Measurements from ENCODE around the gene ANXA4.
"Not testable (repeated sequence)": the region's sequence is repeated elsewhere in the genome, so short reads cannot be mapped to it uniquely, and the experiment has no call there.

The ANXA4 gene

DNA sequence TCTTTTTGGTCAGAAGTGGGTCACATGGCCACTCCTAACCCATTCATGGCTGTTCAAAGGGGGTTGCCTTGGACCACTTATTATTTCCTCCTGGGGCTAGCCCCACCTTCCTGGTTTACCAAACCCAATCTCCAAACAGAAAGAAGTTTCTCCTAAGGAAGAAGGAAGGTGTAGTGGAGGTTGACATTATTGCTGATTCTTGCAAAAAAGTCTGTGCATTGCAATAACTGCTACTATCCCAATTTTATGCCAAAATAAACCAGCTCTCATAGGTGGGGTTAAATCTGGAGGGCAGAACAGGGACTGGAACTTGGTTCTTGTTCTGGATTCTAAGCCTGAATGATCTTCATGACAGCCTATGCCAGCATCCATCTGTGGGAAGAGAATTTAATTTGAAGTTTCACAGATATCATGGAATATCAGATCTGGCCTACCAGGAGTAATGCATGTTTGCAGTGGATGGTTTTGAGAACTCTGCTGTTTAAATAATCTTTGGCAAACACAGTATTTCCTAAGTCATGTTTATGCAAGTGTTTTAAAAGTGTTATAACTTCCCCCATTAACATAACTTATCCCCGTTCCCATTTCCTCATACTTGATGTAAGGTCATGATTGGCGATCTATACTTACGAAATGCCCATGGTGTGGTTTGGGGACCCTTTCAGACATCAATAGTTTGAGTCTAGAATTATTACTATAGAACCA is 11.9 kb downstream of the ANXA4 start:
- no peaks in the 10 kb centered on the region for H3K27me3 Mint-ChIP-seq
- peaks cover 70% of the 10 kb centered on the region for H3K4me1 Mint-ChIP-seq (ENCODE audit: low read depth)
- no peak overlapping the region for H3K4me3 Mint-ChIP-seq
- peaks cover 67% of the 10 kb centered on the region for H3K36me3 Mint-ChIP-seq (ENCODE audit: low read depth)
- H3K9me3 Mint-ChIP-seq, result no peaks in the 10 kb centered on the region
- H3K27ac Mint-ChIP-seq, result peak overlapping the region; percentile 43
- intact Hi-C loops (cut with micrococcal nuclease), result no loop called here

DNA sequence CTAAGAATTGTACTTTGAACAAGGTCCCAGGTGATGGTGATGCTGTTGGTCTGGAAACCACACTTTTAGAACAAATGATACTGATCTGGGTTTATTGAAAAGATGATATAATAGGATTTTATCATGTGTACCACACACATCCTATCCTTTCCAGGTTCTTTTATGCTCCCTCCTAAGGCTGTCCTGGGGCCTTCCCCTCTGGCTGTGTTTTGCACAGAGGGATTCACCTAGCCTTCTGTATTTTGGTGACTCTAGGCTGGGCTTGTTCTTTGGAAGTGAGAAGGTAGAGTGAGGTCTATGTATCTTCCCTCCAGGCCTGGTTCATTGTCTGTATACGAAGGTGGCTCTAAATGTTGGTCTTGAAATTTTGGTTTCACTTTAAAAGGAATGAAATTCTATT is 12.7 kb downstream of the ANXA4 start:
- intact Hi-C loops (cut with micrococcal nuclease), result no loop called here
- Mint-ChIP-seq H3K9me3 (no peaks in the 10 kb centered on the region), H3K4me1 (ENCODE audit: low read depth) (peaks cover 61% of the 10 kb centered on the region), H3K27me3 (no peaks in the 10 kb centered on the region), H3K36me3 (ENCODE audit: low read depth) (peaks cover 62% of the 10 kb centered on the region), H3K4me3 (no peak overlapping the region), H3K27ac (peak overlapping the region; percentile 29)

DNA sequence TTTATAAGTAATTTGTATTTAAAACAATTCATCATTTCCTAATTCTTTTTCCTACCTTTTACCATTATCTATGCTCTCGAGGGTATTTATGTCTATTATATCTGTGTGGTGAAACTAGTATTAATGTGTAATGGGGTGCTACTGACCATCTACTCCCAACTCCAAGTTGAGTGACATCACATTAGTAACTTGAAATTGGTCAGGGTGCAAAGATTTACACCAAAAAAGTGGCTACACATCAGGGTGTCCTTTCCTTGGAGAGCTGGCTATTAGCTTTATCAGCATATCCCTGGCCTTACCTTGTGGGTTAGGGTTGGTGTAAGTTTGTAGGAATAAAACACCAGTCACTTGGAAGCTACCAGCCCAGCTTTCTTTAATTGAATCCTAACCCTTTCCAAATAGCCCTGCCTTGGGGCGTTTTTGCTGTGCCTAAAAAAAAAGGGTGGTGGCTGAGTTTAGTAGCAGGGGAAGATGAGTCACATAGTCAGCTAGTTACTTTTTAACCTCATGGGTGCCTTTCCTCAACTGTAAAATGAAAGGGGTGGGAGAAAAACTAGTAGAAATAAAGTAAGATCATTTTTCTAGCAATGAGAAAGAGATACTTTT is 14.0 kb downstream of the ANXA4 start:
- Mint-ChIP-seq H3K9me3 (no peaks in the 10 kb centered on the region), H3K36me3 (ENCODE audit: low read depth) (peaks cover 55% of the 10 kb centered on the region), H3K27me3 (no peaks in the 10 kb centered on the region), H3K4me1 (ENCODE audit: low read depth) (peaks cover 52% of the 10 kb centered on the region), H3K27ac (peak overlapping the region; percentile 68), H3K4me3 (no peak overlapping the region)
- intact Hi-C loops (cut with micrococcal nuclease), result no loop called here

DNA sequence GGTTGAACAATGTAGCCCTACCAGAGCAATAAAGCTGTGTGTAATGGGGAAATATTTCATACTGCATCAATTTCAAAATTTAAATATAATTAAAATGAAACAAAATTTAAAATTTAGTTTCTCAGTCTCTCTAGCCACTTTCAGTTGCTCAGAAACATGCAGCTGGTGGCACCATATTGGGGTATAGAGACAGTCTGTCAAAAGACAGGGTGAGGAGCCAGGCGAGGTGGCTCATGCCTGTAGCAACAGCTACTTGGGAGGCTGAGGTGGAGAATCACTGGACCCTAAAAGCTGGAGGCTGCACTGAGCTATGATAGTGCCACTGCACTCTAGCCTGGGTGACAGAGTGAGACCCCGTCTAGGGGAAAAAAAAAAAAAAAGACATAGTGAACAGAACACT is 20.1 kb downstream of the ANXA4 start:
- Mint-ChIP-seq H3K36me3 (ENCODE audit: low read depth) (peaks cover 74% of the 10 kb centered on the region), H3K27ac (peak overlapping the region; percentile 85), H3K9me3 (no peaks in the 10 kb centered on the region), H3K27me3 (no peaks in the 10 kb centered on the region), H3K4me3 (no peak overlapping the region), H3K4me1 (ENCODE audit: low read depth) (peaks cover 40% of the 10 kb centered on the region)
- intact Hi-C loops (cut with micrococcal nuclease), result no loop called here

GRCh38 chr2:69762513-69763494 is 20.9 kb downstream of the ANXA4 start:
- Mint-ChIP-seq H3K4me3 (peak overlapping the region; percentile 42), H3K36me3 (ENCODE audit: low read depth) (peaks cover 73% of the 10 kb centered on the region), H3K9me3 (no peaks in the 10 kb centered on the region), H3K27ac (peak overlapping the region; percentile 85), H3K4me1 (ENCODE audit: low read depth) (peaks cover 46% of the 10 kb centered on the region), H3K27me3 (no peaks in the 10 kb centered on the region)
- intact Hi-C loops (cut with micrococcal nuclease), result no loop called here

- H3K9me3 Mint-ChIP-seq; H3K27me3 Mint-ChIP-seq; intact Hi-C loops (cut with micrococcal nuclease); H3K4me3 Mint-ChIP-seq: not testable (repeated sequence)
- Mint-ChIP-seq H3K4me1 (ENCODE audit: low read depth) (peaks cover 55% of the 10 kb centered on the region), H3K27ac (peak overlapping the region; percentile 85), H3K36me3 (ENCODE audit: low read depth) (peaks cover 72% of the 10 kb centered on the region)
Observed at GRCh38 chr2:69763831-69764230, 21.9 kb downstream of the ANXA4 start.

DNA sequence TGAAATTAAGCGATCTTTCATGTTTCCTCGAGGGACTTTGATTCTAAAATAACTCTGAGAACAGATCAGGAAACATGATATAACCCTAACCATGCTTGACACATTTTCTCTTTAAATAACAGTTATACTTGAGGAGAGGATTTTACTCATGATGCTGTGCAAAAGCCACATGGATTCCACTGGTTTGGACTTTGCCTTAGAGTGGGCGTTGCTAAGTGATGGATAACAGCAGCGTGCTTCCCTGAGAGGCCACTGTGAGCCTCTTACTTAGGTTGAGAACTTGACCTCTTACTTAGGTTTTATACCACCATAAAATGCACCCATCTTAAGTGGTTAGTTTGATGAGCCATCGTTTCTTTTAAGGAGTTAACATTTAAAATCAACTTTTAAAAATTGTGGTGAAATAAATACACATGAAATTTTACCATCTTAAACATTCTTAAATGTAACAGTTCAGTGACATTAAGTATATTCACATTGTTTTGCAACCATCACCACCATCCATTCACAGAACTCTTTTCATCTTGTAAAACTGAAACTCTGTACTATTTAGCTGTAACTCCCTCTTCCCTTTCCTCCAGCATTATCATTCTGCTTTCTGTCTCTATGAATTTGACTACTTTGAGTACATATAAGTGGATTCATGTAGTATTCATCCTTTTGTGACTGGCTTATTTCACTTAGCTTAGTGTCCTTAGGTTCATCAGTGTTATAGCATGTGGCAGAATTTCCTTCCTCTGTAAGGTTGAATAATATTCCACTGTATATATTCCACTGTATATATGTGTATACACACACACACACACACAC is 22.6 kb downstream of the ANXA4 start:
- no peaks in the 10 kb centered on the region for H3K27me3 Mint-ChIP-seq
- peak overlapping the region; percentile 74 for H3K27ac Mint-ChIP-seq
- peaks cover 61% of the 10 kb centered on the region for H3K4me1 Mint-ChIP-seq (ENCODE audit: low read depth)
- peaks cover 69% of the 10 kb centered on the region for H3K36me3 Mint-ChIP-seq (ENCODE audit: low read depth)
- intact Hi-C loops (cut with micrococcal nuclease), result no loop called here
- no peaks in the 10 kb centered on the region for H3K9me3 Mint-ChIP-seq
- H3K4me3 Mint-ChIP-seq, result no peak overlapping the region

GRCh38 chr2:69765096-69765380 is 23.1 kb downstream of the ANXA4 start:
- Mint-ChIP-seq H3K9me3 (no peaks in the 10 kb centered on the region), H3K36me3 (ENCODE audit: low read depth) (peaks cover 65% of the 10 kb centered on the region), H3K27me3 (no peaks in the 10 kb centered on the region), H3K4me3 (no peak overlapping the region), H3K4me1 (ENCODE audit: low read depth) (peaks cover 66% of the 10 kb centered on the region), H3K27ac (peak overlapping the region; percentile 74)
- intact Hi-C loops (cut with micrococcal nuclease), result no loop called here

DNA sequence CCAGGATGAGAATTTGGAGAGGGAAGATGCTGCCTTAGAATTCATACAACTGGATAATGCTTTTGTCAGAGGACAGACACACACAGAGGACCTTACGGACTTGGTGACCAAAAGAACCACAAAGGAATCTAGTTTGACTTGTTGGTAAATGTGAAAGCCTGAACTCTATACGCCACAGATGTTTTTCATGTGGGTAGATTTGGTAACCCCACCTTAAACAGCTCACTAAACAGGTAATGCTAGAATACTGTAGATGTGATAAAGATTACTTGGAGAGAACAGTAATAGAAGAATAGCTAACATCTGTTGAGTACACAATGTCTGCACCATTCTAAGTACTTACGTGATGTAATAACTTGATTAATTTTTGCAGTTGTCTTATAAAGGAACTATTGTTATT is 24.1 kb downstream of the ANXA4 start:
- intact Hi-C loops (cut with micrococcal nuclease), result no loop called here
- H3K9me3 Mint-ChIP-seq, result no peaks in the 10 kb centered on the region
- no peak overlapping the region for H3K4me3 Mint-ChIP-seq
- peak overlapping the region; percentile 74 for H3K27ac Mint-ChIP-seq
- H3K36me3 Mint-ChIP-seq (ENCODE audit: low read depth), result peaks cover 63% of the 10 kb centered on the region
- no peaks in the 10 kb centered on the region for H3K27me3 Mint-ChIP-seq
- H3K4me1 Mint-ChIP-seq (ENCODE audit: low read depth), result peaks cover 72% of the 10 kb centered on the region

GRCh38 chr2:69767034-69767433 is 25.1 kb downstream of the ANXA4 start:
- H3K9me3 Mint-ChIP-seq, result no peaks in the 10 kb centered on the region
- peaks cover 77% of the 10 kb centered on the region for H3K4me1 Mint-ChIP-seq (ENCODE audit: low read depth)
- no peaks in the 10 kb centered on the region for H3K27me3 Mint-ChIP-seq
- intact Hi-C loops (cut with micrococcal nuclease), result no loop called here
- peak overlapping the region; percentile 43 for H3K27ac Mint-ChIP-seq
- peaks cover 59% of the 10 kb centered on the region for H3K36me3 Mint-ChIP-seq (ENCODE audit: low read depth)
- no peak overlapping the region for H3K4me3 Mint-ChIP-seq

GRCh38 chr2:69768235-69768634 is 26.3 kb downstream of the ANXA4 start:
- Mint-ChIP-seq H3K9me3 (no peaks in the 10 kb centered on the region), H3K4me1 (ENCODE audit: low read depth) (peaks cover 80% of the 10 kb centered on the region), H3K27me3 (no peaks in the 10 kb centered on the region), H3K4me3 (no peak overlapping the region), H3K27ac (peak overlapping the region; percentile 87), H3K36me3 (ENCODE audit: low read depth) (peaks cover 53% of the 10 kb centered on the region)
- intact Hi-C loops (cut with micrococcal nuclease), result no loop called here

- Mint-ChIP-seq H3K27me3 (no peaks in the 10 kb centered on the region), H3K9me3 (no peaks in the 10 kb centered on the region), H3K4me1 (ENCODE audit: low read depth) (peaks cover 78% of the 10 kb centered on the region), H3K36me3 (ENCODE audit: low read depth) (peaks cover 49% of the 10 kb centered on the region), H3K4me3 (no peak overlapping the region), H3K27ac (peak overlapping the region; percentile 87)
- intact Hi-C loops (cut with micrococcal nuclease), result no loop called here
Observed at GRCh38 chr2:69768789-69769188, 26.9 kb downstream of the ANXA4 start.

DNA sequence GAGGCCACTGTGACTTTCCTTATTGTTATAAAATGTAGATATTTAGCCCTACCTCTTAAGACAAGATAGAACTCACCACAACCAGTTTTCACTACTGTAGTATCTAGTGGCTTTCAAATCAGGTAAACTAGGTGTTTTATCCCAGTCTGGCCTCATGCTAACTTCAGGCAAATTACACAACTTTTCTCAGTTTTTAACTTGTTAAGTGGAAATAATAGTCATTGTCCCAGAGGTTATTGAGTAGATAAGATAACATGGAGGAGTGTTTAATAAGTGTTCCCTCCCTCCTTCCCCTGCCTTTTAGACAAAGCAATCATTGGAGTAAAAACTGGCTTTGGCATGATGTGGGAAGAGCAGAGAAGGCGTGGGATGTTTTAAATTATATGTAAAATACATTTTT is 27.3 kb downstream of the ANXA4 start:
- peak overlapping the region; percentile 87 for H3K27ac Mint-ChIP-seq
- peak overlapping the region; percentile 23 for H3K4me3 Mint-ChIP-seq
- H3K36me3 Mint-ChIP-seq (ENCODE audit: low read depth), result peaks cover 44% of the 10 kb centered on the region

More for the DNA sequence above, 27.3 kb downstream of the ANXA4 start:
- Mint-ChIP-seq H3K27me3 (no peaks in the 10 kb centered on the region), H3K9me3 (no peaks in the 10 kb centered on the region), H3K4me1 (ENCODE audit: low read depth) (peaks cover 81% of the 10 kb centered on the region)
- intact Hi-C loops (cut with micrococcal nuclease), result no loop called here
